NCI-H1417 treated with DMSO at 0.1 percent for 48 hours (cell line): ENCODE results near the gene CCNC.

Experiments
- DNase-seq: peaks from one replicate; lab custom pipeline; 2025; lab: John Stamatoyannopoulos, UW

Gene CCNC

DNA sequence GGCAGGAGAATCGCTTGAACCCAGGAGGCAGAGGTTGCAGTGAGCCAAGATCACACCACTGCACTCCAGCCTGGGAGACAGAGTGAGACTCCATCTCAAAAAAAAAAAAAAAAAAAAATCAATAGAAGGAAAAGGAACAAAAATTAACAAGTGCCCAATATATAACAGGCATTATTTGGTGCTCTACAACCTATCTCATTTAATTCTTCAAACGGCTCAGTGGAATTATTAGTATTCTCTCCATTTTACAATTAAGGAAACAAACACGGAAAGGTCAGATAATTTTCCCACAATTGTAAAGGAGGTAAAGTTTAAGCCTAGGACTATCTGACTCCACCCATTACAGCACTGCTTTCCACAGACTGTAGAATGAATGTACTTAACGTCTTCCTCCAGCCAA lies 19.8 kb downstream of the CCNC start:
- no peak for DNase-seq

DNA sequence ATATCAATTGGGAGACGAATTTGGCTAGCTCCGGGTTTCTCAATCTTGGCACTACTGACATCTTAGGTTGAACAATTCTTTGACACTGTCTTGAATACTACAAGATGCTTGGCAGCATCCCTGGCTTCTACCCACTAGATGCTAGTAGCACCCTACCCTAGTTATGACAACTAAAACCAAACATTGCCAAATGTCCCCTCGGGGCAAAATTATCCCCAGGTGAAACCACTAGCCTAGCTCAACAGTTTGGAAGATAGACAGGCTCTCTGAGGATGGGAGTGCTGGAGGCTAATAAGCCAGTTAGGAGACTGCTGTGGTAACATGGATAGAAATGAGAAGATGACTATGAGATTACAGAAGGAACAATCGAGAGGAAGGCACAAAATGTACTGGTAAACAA lies 20.9 kb downstream of the CCNC start:
- no peak for DNase-seq

DNA sequence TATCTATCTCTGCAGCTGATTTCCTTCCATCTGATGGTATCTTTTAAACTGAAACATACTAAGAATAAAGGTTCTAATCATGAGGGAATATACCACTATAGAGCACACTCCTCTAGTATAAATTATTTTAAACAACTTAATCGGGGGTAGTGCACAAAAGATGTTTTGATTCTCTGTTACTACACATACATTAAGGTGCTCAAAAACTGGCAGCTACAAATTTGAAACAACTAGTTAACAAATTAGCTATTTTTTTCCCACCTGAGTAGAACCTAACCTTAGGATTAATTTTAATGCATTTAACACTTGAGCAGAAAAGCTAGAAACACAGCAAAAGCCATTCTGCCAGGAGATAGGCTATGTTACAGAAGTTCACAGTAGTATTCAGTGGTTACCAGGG lies 23.0 kb downstream of the CCNC start:
- DNase-seq = no peak

DNA sequence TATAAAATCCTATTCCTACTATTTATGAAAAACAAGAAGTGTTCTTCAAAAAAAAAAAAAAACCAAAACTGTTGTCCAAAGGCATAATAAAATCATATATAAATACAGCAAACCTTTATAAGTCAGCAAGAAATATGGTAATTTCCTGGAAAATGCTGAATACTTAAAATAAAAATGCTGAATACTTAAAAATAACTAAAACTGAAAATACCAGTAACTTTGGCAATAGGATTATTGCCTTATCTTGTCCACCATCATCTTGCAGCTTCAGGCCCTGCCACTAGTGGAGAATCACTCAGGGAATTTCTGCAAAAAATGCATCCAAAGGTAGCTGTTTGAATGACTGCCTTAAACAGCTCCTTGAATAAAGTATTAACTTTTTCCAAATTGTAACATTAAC lies 24.5 kb downstream of the CCNC start:
- no peak for DNase-seq

DNA sequence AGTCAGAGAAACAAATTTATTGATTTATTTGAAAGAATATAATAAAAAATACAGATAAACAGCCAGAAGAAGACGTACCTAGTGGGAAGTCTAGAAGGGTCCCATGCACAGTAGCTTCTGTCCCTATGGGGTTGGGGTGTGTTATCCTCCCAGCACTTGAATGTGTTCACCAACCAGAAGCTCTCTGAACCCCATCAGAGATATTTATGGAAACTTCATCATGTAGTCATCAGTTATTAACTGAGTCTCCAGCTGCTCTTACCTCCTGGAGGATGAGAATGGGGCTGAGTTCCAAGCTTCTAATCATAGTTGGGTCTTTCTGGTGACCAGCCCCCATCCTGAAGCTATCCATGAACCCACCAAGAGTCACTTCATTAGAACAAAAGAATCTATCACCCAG lies 37.8 kb downstream of the CCNC start:
- DNase-seq = no peak

DNA sequence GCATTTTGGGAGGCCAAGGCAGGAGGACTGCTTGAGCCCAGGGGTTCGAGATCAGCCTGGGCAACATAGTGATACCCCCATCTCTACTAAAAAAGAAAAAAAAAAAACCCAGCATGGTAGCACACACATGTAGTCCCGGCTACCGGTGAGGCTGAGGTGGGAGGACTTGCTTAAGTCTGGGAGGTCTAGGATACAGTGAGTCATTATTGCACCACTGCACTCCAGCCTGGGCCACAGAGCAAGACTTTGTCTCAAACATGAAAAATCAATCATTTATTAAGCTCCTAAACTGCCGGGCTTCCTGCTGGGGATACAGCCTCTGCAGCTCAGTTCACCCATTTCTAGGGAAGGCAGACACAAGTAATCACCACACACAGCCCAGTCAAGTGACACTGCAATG lies 45.9 kb downstream of the CCNC start:
- DNase-seq = no peak

DNA sequence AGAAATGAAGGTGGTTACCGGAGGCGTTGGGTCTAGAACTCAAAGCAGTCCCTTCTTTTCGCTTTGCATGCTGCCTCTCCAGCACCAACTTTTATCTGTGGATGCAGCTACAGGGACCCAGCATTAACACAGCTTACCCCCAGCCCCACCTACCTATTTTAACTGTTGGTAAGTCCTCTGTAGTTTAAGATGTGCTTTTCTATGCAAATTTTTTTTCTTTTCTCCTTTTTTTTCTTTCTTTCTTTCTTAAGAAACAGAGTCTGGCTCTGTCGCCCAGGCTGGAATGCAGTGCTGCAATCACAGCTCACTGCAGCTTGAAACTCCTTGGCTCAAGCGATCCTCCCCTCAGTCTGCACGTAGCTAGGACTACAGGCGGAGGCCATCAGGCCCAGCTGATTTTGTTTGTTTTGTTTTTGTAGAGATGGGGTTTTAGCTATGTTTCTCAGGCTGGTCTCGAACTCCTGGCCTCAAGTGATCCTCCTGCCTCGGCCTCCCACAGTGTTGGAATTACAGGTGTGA lies 46.8 kb downstream of the CCNC start:
- no peak for DNase-seq

DNA sequence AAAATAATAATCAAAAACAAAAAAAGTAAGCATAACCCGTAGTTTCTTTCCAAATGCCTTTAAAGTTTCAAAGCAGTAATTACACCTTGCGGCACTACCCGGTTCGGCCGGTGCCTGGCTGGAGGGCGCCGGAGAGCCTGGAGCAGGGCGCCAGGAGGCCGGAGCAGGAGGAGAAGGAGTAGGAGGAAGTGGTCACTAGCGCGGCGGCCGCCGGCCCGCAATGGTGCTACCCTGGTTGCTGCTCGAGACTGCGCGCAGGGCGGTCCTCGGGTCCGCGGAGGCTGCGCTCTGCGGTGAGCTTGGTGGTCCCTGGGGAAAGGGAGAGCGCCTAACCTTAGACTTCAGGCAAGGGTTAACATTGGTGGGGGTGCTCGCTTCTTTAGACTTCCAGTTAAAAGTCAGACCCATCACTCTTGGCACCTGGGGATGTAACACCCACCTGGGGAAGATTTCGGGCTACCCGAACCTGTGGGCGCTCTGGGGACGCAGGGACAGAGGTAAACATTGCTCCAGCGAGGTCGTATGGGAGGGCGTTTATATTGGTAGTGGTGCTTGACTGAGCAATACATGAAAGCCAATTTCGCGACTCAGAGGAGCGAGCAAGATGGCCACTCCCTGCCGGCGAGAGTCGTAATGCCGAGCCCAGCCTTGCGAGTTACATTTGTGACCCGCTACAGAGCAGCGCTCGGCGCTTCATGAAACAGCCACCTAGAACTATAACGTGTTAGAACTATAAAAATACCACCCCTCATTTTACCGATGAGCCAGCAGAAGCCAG lies 47.4 kb downstream of the CCNC start:
- peak; percentile 53 for DNase-seq

DNA sequence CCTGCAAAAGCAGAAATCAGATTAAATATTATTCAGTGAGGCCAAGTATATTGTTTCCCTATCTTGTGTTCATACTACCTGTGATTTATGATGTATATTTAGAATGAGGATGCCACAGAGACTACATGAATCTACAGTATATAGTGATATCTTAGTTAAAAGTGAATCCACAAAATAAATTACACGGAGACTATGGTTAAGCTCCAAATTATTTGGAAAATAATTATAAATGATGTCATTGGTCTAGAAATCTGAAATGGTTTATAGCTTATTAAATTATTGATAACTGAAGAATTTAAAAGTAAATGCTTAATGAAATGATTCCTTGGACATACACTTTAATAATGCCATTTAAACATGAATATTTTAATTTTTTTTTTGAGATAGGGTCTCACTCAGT lies 49.0 kb downstream of the CCNC start:
- no peak for DNase-seq

DNA sequence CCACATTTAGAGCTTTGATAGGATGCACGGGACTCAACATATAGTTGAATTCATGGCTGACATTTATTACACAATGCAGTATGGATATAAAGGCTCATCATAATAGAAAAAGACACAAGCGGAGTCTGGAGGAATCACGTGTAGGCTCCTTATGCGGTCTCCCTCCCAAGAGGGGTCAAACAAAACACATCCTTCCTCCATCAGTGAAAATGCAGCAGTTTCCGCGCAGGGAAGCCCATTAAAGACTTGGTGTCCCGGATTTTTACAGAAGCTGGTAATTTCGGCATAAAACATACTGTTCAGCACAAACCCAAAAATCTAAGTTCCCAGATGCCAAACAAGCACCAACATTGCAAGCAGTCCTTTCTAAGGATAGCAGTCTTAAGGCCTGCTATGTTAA lies 54.4 kb downstream of the CCNC start:
- DNase-seq = no peak

DNA sequence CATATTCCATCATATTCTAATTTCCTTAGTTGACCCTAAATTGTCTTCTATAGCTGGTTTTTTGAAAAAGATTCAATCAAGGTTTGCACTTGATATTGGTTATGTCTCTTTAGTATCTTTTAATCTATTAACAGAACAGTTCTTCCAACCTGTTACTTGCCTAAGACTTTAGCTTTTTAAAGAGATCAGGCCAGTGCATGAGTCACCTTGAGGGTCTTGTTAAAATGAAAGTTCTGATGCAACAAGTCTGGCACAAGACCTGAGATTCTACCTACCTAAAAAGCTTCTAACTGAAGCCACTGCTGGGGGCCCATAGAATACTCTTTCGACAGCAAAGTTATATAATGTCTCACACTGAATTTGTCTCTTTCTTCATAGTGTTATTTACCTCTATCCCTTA lies 56.4 kb downstream of the CCNC start:
- DNase-seq = no peak

DNA sequence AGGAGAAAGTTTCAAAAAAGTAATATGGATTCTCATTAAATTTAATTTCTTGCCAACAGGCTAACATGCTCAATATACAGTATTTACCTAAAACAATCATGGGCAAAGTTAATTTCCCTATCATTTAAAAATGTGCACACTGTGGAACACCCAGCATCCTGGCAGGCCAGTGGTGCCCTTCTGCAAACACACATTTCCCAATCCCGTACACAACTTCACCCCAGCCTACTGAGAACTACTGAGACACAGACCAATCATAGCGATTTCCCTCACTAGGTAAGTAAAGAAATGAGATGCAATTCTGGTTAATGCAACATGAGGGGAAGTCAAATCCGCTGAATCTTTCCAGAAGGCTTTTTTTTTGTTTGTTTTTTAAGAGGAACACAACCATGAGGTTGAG lies 60.8 kb downstream of the CCNC start:
- no peak for DNase-seq

DNA sequence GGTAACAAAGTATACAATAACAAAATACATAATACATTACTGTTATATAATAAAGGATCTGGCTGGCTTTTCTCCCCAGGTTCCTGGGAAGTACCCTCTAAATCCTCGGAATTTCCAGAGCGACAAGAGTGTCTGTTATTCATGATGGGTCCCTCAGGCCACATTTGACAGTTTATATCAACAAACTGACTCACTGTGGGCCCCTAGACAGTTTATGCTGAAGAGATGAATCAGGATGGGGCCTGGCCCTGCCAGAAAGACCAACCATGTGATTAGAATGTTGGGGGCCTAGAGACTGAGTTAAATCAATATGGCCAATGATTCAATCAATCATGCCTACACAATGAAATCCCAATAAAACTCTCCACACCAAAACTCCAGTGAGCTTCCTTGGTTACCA lies 66.7 kb downstream of the CCNC start:
- no peak for DNase-seq

DNA sequence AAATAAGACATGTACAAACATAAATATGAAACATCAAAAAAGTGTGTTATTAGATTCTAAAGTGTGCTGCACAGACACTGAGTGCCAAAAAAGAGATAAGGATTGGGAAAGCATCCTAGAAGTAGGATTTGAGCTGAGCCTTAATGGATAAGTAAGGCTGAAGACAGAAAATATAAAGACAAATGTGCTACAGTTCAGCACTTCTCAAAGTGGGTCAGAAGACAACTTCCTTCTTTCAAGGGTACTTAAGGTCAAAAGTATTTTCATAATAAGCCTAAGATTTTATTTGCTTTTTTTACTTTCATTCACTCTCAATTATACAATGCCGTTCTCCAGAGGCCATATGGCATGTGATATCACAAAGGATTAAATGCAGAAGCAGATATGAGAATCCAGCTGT lies 70.0 kb downstream of the CCNC start:
- DNase-seq = no peak

DNA sequence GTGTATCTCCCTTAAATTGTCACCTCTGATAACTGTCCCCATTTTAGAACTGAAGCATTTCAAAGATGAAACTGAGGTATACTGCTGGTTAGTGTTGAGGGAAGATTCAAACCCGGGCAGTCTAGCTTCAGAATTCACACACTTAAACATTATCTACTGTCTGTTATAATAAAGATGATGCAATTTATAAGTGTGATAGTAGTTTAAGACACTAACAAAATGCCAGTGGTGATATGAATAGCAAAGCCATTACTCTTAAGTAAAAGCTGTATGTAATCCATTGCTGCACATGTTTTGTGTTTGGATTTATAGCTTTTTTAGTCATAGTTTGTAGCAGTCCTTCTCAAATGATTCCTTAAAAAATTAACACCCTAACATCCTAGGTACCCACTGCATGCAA lies 73.0 kb downstream of the CCNC start:
- no peak for DNase-seq
